ENCODE data around the gene ROM1. TPM values are rescaled to one million over a fixed set of nuclear protein-coding genes. Genes with fewer than 3 reads are reported as not detected.

ROM1 gene
- total RNA-seq, 1 experiment from 2014 or later, result 0.94 TPM

GRCh38 chr11:62600367-62601121 lies 12.5 kb upstream of the ROM1 start (continued):
- no peak for TF ChIP-seq ARID4B (CRISPR knock-in tag; IDR thresholded peaks at IDR 0.05; ENCODE audit: borderline replicate concordance)
- TF ChIP-seq SOX15 (CRISPR knock-in tag; IDR thresholded peaks at IDR 0.05), result no peak
- no peak for TF ChIP-seq USF1 (CRISPR knock-in tag; IDR thresholded peaks at IDR 0.05)
- no peak for TF ChIP-seq RELA (CRISPR knock-in tag; IDR thresholded peaks at IDR 0.05; ENCODE audit: borderline replicate concordance)
- TF ChIP-seq FOXJ3 (CRISPR knock-in tag; IDR thresholded peaks at IDR 0.05; ENCODE audit: borderline replicate concordance), result no peak
- TF ChIP-seq MYBL2 (CRISPR knock-in tag; IDR thresholded peaks at IDR 0.05), result no peak
- no peak for TF ChIP-seq ATF3 (CRISPR knock-in tag; conservative IDR thresholded peaks at IDR 0.05)
- no peak for TF ChIP-seq ESRRA (CRISPR knock-in tag; IDR thresholded peaks at IDR 0.05; ENCODE audit: borderline replicate concordance)
- TF ChIP-seq STAT6 (CRISPR knock-in tag; conservative IDR thresholded peaks at IDR 0.05; ENCODE audit: low read depth), result no peak
- TF ChIP-seq ZBTB21 (CRISPR knock-in tag; IDR thresholded peaks at IDR 0.05; ENCODE audit: borderline replicate concordance), result no peak
- no peak for TF ChIP-seq ZNF425 (CRISPR knock-in tag; conservative IDR thresholded peaks at IDR 0.05)

- Mint-ChIP-seq H3K36me3 (peaks cover 45% of the 10 kb centered on the region), H3K4me1 (peaks cover 43% of the 10 kb centered on the region)
- ATAC-seq, result no peak
- TF ChIP-seq FOXP4 (CRISPR knock-in tag; IDR thresholded peaks at IDR 0.05), result no peak
- no peak for TF ChIP-seq SMAD3 (CRISPR knock-in tag; IDR thresholded peaks at IDR 0.05; ENCODE audit: borderline replicate concordance)
- TF ChIP-seq MLX (CRISPR knock-in tag; IDR thresholded peaks at IDR 0.05), result no peak
- no peak for TF ChIP-seq KAT7 (CRISPR knock-in tag; IDR thresholded peaks at IDR 0.05; ENCODE audit: borderline replicate concordance)
- TF ChIP-seq CREB1 (CRISPR knock-in tag; IDR thresholded peaks at IDR 0.05), result no peak
- no peak for TF ChIP-seq JAZF1 (CRISPR knock-in tag; IDR thresholded peaks at IDR 0.05)
- TF ChIP-seq ARID4B (CRISPR knock-in tag; IDR thresholded peaks at IDR 0.05; ENCODE audit: borderline replicate concordance), result no peak
These were observed 12.0 kb upstream of the ROM1 start for GRCh38 chr11:62601122-62601371.

More at GRCh38 chr11:62601122-62601371, 12.0 kb upstream of the ROM1 start:
- Mint-ChIP-seq H3K4me3 (peak overlapping the region; percentile 91), H3K27me3 (ENCODE audit: low read depth) (peaks cover 26% of the 10 kb centered on the region), H3K27ac (no peak overlapping the region), H3K9me3 (no peaks in the 10 kb centered on the region)
- POLR2A ChIA-PET, result interaction anchor here (0.6 to 3.1 kb wide), 15 partner anchors 9 to 251 kb away, joined by 3 to 53 read pairs (median 6); partner anchors contain the start of genes B3GAT3, BSCL2, C11orf98 and CSKMT
- CTCF ChIA-PET, result interaction anchor here (0.9 to 8.9 kb wide), 10 partner anchors 8 to 206 kb away, joined by 3 to 74 read pairs (median 6); partner anchors contain the start of genes BSCL2, EML3, GNG3 and ROM1
- DNase-seq (ENCODE audit: low spot score), result no peak

All from WTC11 (cell line).